ENCODE data around the gene CEP295NL.
"Not testable (repeated sequence)": the region's sequence is repeated elsewhere in the genome, so short reads cannot be mapped to it uniquely, and the experiment has no call there.

GRCh38 chr17:78890096-78890495, 12.9 kb downstream of the CEP295NL start:
- TF ChIP-seq RAD21 (conservative IDR thresholded peaks at IDR 0.05 in 1 of 2, IDR thresholded peaks at IDR 0.05 in 1 of 2); RCOR1 (IDR thresholded peaks at IDR 0.05; ENCODE audit: low read depth, low read length); NR3C1 (IDR thresholded peaks at IDR 0.05); CTCF (IDR thresholded peaks at IDR 0.05); REST (IDR thresholded peaks at IDR 0.05); CEBPB (IDR thresholded peaks at IDR 0.05): not testable (repeated sequence)
- TF ChIP-seq, protein P1, sequence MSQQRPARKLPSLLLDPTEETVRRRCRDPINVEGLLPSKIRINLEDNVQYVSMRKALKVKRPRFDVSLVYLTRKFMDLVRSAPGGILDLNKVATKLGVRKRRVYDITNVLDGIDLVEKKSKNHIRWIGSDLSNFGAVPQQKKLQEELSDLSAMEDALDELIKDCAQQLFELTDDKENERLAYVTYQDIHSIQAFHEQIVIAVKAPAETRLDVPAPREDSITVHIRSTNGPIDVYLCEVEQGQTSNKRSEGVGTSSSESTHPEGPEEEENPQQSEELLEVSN (IDR thresholded peaks at IDR 0.05; ENCODE audit: borderline replicate concordance, low read depth) = not testable (repeated sequence)
- TF ChIP-seq, protein P2, sequence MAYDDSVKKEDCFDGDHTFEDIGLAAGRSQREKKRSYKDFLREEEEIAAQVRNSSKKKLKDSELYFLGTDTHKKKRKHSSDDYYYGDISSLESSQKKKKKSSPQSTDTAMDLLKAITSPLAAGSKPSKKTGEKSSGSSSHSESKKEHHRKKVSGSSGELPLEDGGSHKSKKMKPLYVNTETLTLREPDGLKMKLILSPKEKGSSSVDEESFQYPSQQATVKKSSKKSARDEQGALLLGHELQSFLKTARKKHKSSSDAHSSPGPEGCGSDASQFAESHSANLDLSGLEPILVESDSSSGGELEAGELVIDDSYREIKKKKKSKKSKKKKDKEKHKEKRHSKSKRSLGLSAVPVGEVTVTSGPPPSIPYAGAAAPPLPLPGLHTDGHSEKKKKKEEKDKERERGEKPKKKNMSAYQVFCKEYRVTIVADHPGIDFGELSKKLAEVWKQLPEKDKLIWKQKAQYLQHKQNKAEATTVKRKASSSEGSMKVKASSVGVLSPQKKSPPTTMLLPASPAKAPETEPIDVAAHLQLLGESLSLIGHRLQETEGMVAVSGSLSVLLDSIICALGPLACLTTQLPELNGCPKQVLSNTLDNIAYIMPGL (CRISPR knock-in tag; IDR thresholded peaks at IDR 0.05; ENCODE audit: borderline replicate concordance) = not testable (repeated sequence)
- TF ChIP-seq, protein P3, sequence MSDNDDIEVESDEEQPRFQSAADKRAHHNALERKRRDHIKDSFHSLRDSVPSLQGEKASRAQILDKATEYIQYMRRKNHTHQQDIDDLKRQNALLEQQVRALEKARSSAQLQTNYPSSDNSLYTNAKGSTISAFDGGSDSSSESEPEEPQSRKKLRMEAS (IDR thresholded peaks at IDR 0.05) = not testable (repeated sequence)

All from A549 (cell line).